ENCODE measurements around the gene CHRNA10.

DNA sequence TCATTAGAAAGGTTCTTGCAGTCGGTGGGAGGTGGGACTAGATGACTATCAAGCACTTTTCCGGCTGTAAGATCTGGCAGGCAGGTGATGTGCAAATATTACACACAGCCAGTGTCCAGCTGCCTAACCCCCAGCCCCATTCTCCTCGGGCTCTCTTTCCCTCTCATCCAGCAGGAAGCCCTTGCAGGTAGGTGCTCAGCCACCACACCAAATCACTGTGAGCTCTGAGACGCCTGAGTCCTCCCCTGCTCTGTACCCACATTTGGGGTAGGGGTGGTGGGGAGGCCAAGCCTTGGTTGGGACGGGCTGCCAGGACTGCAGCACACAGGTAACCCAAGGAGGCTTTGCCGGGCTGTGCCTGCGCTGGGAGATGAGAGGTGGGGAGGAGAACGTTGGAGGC lies 30.0 kb downstream of the CHRNA10 start:
- TF ChIP-seq POLR2A (IDR thresholded peaks at IDR 0.05; ENCODE audit: low read length) (no peak), GATA1 (IDR thresholded peaks at IDR 0.05; ENCODE audit: low read depth, low read length) (no peak)

All from erythroblast (primary cell).